NCI-H146 (cell line): Measurements from ENCODE around the gene CNTNAP2.
"Not testable (repeated sequence)": the region's sequence is repeated elsewhere in the genome, so short reads cannot be mapped to it uniquely, and the experiment has no call there.

Experiments
- DNase-seq: peaks from one replicate; lab custom pipeline; 2025; lab: John Stamatoyannopoulos, UW

CNTNAP2 gene

DNA sequence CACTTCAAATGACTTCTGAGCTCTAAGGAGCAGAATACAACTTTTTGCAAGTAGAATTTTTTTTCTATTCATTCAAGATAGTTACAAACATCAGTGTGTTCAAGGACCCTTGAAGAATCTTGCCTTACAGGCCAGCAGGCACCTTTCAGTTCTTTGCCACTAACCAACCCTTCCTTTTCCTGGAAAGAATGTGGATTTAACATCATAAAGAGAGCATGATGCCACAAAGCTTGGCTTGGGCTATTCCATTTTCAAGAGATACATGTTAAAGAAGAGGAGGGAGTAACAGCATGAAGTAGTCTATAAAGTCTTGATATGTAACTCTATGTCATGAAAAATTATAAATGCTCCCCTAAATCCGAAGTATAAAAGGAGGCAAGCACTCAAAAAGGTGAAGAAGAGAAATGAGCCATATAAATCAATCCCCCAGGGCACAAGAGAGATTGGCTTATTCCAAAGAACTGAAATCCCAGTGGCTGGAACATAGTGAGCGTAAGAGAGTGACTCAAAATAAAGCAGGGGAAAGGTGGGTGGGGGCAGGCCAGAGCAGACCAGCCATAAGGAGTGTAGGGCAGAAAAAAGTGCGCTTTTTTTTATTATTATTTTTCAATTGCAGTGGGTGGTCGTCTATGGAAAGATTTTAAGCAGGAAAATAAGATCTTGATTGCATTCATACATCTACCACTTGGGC, 1448.3 kb downstream of the CNTNAP2 start:
- no peak for DNase-seq

DNA sequence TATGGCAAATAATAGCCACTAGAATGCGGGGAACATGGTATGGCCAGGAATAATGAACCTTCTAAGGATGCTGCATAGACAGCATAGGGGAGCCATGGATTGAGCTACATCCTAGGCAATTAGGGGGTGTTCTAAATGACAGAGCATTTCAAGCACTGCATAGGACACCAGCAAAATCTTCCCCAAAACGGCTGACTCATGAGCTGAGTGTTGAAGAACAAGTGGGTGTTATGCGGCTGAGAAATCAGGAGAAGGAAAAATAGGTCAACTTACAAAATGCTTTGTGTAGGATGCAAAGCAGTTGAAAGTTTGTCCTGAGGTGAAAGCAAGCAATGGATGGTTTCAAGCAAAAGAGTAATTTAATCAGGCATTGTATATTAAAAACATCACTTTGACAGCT, 1450.4 kb downstream of the CNTNAP2 start:
- DNase-seq, result no peak

DNA sequence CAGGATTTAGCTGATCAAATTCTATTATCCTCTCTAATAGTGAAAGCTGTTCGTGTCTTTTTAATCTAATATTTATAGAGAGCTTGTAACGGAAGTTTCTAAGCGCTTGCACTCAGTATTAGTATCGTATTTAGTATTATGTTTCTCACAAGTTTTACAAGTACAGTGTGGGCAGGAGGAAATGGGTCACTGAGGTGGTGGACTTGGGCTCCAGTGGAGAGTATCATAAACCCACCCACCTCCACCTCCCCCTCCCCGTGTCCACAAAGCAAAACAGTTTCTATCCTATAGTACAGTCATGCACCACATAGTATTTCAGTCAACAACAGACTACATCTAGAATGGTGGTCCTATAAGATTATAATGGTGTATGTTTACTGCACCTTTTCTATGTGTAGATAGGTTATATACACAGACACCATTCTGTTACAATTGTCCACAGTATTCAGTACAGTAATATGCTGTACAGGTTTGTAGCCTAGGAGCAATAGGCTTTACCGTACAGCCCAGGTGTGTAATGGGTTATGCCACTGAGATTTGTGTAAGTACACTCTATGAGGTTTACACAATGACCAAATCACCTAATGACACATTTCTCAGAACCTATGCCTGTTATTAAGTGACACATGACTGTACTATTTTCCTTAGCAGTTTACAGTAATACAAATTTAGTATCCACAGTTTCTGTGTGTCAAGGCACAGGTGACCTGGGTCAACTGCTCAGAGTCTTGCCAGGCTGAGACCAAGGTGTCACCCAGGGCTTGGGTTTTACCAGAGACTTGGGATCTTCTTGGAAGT, 1452.7 kb downstream of the CNTNAP2 start:
- DNase-seq, result no peak

DNA sequence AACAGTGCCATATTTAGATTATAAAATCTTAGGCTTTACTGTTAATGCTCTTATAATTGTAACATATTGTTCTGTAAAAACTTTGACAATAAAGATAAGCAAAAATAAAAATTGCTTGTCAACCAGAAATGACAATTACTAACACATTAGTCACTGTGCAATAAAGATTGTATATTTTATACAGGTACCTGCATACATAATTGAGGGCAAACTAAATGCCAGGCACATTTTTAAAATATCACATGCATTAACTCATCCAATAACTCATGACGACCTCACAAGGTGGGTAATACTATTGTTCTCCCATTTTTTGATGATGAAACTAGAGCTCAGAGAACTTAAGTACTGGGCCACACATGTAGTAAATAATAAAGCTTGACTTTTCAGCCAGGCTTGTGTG, 1453.8 kb downstream of the CNTNAP2 start:
- no peak for DNase-seq

DNA sequence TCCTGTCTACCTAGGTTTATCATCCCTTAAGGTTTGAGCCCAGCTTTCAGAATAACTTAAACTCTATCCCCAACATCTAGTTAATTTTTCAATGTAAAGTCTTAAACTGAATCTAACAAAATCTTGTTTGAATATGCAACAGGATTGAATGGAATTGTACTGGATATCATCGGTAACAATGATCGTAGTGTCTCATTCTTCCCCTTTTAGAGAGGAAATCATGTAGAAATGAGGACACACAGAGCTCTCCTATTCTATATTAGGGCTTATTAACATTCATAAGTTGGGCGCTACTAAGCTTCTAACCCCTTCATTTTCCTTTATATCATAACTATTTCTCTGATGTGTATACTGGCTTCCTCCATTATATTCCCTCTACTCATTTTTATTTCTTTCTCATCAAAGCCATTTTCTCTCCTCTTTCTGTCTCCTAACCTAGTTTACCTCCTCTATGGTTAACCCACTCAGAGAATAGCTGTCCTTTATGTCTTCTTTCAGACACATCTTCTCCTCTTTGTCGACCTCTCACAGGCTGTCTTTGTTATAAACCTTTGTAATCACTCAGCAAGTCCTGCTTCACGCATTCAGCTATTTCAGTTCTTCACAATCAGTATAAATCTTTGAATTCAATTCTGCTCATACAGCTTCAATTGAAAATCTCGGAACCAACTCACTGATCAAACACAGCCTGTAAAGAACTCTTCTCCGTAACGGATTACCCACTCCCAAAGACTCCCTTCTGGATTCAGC, 1455.0 kb downstream of the CNTNAP2 start:
- DNase-seq, result no peak

DNA sequence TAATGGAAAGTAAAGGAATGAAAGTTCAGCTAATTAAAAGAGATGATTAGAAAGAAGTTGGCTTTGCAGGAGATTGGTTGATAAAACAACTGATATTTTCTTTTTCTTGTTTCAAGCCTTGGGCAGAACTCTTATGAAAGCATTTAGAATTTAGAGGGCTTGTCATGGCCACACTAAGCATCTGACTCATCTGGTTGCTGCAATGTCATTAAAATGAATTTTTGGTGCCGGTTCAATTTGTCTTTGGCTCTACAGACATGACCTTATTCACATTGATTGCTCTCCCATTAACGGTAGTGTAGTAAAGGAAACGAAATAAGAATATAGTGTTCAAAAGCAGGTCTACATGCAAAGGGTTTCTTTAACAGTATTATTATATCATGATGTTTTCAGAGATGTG, 1461.6 kb downstream of the CNTNAP2 start:
- DNase-seq, result no peak

DNA sequence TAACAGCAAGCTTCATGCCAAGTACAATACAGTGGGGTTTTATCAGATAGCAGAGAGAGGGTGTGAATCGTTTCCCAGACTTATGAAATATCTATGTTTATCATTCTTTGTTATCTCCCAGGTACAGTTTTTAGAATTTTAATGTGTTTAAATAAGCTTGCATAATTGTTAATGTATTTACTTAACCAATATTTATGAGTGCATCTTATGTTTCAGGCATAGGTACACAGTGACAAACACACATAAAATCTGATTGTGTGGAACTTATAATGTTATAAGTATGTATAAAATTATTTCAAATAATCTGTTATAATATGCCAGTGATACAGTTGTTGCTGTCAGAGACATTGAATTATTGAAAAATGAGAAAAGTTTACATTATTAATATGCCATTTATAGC, 1462.5 kb downstream of the CNTNAP2 start:
- DNase-seq, result peak; percentile 57

DNA sequence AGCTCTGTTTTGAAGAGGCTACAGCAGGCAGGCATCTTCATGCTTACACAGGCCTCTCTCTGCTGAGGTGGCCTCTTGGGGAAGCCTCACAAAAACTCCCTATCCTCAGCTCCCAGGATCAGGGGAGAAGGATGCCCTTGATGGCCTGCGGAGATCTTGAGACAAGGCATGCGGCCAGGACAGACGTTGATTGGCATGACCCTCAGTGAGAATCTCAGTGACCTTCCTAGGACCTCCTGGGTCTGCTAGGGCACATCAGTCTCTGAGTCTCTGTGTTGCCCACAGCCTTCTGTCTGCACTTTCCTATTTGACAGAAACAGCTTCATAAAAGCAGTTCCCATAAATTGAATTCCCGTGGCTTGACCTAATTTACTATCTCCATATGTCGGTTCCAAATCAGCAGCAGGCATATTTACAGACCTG, 1468.2 kb downstream of the CNTNAP2 start:
- DNase-seq, result no peak

DNA sequence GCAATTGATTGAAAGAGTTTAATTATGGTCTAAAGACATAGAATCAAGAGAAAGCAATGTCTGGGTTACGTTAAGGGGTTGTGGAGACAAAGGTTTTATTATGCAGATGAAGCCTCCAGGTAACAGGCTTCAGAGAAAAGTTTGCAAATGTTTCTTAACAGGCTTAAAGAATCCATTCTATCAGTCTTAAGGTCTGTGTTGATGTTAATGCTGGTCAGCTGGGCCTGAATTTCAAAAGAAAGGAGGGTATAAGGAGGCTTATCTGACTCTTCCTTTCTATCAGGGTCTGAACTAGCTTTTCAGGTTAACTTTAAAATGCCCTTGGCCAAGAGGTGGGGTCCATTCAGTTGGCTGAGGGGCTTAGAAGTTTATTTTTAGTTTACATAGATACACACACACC, 1469.5 kb downstream of the CNTNAP2 start:
- DNase-seq, result no peak

DNA sequence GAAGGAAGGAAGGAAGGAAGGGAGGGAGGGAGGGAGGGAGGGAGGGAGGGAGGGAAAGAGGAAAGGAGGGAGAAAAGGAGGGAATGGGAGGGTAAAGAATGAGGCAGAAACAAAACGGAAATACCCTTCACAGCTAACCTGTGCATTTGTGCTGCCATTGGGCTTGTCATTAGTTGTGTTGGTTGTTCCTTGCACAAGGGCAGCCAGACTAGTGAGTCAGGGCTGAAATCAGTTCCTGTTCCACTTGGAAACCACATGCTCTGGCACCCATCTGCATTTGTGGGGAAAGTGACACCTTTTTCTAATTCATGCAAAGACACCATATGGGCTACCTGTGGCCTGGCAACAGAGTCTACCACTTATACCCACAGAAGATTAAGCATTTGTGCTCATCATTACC, 1469.9 kb downstream of the CNTNAP2 start:
- DNase-seq, result no peak

DNA sequence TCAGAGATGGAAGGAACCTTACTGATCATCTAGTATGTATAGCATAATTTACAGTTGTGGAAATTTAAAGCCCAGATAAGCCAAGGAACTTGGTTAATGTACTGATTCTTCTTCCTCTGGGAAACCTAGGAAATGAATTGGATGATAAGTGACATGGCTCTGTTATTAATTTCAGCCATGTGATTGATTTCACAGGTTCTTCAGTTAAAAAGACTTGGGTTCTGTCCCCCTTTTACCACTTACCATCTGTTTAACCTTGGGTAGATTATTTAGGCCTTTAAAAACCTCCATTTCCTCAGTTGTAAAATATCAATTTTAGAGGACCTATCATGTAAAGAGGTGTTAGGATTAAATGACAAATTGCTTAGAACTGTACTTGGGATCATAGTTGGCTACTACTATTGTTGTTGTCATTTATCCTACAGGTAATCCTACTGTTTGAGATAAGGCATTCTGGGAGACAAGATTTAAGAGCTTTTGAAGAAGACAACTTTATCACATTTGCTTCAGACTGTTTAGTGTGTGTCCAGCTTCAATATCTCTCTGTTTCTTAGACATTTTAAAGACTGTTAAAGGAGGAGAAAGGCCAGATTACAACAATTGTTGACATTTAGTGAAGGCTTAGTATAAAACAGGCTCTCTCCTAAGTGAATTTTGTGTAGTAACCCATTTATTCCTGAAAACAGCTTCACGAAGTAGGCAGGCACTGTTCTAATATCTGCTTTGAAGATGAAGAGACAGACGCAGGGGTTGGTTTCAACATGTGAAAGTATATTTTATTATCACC, 1476.9 kb downstream of the CNTNAP2 start:
- DNase-seq, result no peak

DNA sequence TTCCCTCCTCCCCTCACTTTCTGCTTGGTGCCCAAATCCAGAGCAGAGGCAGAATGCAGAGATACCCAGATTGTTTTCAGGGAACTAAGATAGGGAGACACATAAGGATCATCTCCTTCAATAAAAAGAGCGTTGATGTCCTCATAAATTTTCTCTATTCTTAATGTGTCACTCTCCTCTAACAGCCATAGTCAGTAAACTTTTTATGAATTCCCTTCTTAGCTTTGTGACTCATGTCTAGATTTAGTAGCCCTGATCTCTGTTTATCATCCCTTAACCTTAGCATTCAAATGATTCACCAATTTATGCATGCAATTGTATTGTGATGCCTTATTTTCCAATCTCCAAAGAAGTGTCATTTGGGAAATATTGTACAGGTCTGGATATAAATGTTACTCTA, 1478.4 kb downstream of the CNTNAP2 start:
- DNase-seq, result no peak

DNA sequence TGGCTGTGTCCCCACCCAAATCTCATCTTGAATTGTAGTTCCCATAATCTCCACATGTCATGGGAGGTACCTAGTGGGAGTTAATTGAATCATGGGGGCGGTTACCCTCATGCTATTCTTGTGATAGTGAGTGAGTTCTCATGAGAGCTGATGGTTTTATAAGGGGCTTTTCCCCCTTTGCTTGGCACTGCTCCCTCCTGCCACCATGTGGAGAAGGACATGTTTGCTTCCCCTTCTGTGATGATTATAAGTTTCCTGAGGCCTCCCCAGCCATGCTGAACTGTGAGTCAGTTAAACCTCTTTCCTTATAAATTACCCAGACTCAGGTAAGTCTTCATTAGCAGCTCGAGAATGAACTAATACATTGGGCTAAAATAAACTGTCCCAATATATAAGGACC, 1482.1 kb downstream of the CNTNAP2 start:
- not testable (repeated sequence) for DNase-seq

DNA sequence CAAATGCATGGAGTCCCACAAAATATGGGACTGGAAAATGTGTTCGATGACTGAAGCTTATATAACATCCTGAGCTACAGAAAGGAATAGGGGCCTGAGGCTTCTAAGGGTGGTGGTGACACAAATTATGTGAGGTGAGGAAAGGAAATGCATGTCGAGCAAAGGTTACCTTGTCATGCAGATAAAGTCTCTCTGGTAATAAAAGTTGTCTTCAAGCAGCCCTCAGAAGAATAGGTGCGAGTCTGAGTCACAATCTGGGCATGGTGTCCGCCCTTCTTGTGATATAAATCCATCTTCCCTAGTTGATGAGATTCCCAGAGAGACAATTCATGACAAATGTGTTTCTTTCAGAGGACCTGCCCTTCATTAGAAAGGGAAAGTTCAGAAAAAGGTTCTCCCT, 1488.7 kb downstream of the CNTNAP2 start:
- DNase-seq, result no peak

DNA sequence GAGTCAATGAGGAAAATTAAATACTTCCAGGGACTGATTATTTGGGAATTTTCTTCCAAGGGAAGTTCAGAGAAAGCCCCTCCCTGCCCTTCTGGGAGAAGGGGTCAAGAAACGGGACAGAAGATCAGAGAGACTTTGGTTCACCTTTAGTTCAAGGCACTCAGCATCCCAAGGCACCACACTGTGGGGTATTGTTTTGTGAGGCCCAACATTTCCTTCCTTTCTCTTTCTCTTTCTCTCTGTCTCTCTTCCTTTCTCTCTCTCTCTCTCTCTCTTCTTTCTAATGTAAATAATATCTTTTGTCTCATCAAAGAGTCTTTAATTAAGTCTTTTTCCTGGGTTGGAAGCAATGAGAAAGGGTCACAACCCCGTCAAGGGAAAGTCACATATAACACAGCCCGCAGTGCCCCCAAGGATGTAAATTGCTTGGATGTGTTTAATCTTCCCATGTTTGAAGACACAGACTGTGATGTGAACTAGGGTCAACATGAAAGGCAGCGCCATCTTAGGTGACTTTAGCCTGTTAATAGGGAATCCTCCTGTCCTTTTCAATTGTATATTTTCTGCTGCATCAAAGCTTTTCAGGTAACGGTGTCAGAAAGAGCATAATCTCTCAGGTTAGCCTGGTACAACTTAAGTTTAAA, 1490.7 kb downstream of the CNTNAP2 start:
- DNase-seq, result no peak

DNA sequence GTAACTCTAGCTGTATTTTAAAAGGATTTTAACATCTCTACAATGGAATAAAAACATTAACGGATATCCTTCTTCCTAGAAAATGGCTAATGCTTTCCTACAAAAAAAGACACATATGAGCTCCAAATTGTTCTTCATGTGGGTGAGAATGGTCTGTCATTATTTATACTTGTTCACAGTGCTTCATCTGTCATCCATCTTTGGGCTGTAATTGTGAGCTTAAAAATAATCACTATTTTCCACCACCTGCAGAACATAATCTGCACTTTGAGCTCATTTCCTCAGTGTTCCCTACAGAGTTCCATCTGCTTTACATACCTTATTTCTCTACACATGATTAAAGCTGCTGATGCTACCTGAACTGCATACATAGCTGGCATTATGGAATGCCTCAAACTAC, 1494.8 kb downstream of the CNTNAP2 start:
- DNase-seq, result no peak

DNA sequence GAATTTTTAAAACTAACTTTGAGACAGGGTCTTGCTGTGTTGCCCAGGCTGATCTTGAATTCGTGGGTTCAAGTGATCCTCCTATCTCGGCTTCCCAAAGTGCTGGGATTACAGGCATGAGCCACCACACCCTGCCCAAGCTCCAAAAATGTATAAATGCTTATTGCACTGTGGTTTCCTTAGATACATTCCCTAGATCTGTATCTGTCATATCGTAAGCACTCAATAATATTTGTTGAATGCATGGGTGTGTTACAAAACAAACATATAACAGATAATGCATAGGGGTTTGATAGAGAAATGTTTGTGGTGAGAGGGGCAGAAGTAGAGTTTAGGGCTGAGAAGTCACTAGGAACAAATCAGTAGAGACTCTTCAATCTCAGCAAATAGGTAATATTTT, 1518.7 kb downstream of the CNTNAP2 start:
- no peak for DNase-seq

DNA sequence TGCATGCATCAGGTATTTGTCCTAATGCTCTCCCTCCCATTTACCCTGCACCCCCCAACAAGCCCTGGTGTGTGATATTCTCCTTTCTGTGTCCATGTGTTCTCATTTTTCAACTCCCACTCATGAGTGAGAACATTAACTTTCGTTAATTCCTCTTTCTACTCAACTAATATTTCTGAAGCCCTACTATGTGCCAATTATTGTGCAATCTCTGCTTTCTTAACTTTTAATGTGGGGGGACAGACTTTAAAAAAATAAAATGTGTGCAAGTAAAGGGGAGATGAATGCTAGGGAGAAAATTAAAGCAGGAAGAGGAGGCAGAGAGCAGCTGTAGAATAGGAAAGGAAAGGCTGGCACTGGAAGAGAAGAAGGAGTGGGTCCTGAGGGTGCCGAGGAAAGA, 1520.0 kb downstream of the CNTNAP2 start:
- DNase-seq, result no peak

DNA sequence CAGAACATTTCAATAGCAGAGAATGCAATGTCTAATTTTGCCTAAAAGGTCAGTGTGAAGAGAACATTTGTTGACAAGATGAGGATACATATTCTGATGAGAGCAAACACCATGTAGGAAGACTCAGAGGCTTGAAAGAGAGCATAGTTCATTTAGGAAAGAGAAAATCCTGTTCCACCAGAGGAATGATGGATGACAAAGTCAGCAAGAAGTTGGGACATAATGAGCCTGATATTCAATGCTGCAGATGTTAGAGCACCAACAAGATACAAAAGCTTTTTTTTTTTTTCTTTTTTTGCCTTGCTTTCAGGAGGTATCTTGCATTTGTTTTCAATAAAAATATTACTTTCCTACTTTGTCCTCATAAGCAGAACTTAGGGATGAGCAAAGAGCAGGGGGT, 1522.0 kb downstream of the CNTNAP2 start:
- no peak for DNase-seq

DNA sequence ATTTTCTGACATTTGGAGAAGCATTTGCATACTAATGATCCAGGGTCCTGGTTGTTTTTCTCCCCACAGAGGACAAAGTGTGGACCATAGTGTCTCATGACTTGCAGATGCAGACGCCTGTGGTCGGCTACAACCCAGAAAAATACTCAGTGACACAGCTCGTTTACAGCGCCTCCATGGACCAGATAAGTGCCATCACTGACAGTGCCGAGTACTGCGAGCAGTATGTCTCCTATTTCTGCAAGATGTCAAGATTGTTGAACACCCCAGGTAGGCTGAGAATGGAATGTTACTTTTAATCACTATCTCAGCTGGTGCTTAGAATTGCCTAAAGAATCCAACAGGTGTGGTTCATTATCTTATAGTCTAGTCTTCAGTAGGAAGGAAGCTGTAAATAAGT, 1522.4 kb downstream of the CNTNAP2 start:
- DNase-seq, result no peak

DNA sequence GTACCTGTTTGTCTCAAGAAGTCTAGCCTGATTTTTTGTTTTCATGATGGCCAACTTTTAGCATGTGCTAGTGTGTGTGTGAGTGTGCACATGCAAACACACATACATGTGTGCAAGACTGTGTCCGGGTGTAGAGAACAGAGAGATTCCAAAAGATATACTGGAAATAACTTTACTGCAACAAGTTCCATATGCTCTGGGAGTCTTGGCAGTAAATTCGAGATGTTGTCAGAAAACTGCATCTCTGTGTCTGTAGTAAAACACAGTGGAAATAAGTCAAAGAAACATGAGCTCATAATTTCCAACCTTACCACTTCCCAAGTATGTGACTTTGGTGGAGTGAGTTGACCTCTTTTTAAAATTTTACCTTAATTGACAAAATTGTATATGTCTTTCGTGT, 1523.2 kb downstream of the CNTNAP2 start:
- no peak for DNase-seq

DNA sequence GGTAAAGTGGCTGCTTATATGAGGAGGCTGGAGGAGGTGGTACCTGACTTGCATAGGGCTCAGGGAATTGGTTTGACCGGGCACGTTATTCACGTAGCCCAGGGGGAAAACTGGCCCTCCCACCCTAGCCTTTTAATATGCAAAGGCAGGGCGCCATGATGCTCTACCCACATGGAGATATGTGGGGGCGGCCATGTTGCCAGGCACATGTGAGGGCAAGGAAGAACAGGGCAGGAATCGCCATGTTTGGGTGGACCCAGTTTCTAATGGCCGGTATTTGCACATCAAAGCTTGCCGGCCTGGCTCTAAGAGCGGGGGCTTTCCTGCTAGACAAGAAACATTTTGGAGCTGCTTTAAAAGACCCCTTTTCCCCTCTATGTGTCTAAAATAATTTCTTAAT, 1524.2 kb downstream of the CNTNAP2 start:
- DNase-seq, result no peak
